HEK293T (cell line): ENCODE results near the gene THOC5.

Experiments
- BHLHE40 ChIP-seq: fragments of 450-650 bp; IDR thresholded peaks from 2 replicates; pipeline ENCODE4 v1.6.1; 2016; ENCODE audit warnings: mild to moderate bottlenecking, moderate library complexity, borderline replicate concordance
- CTBP1 ChIP-seq: fragments of 450-650 bp; IDR thresholded peaks from 2 replicates; pipeline ENCODE4 v1.6.1; 2016; ENCODE audit warnings: borderline replicate concordance
- FOXK2 ChIP-seq: fragments of 450-650 bp; IDR thresholded peaks from 2 replicates; pipeline ENCODE4 v1.6.1; 2016; ENCODE audit warnings: mild to moderate bottlenecking
- FOXM1 ChIP-seq: fragments of 450-650 bp; IDR thresholded peaks from 2 replicates; pipeline ENCODE4 v1.6.1; 2017; ENCODE audit warnings: mild to moderate bottlenecking, borderline replicate concordance
- NFRKB ChIP-seq: fragments of 450-650 bp; IDR thresholded peaks from 2 replicates; pipeline ENCODE4 v1.6.1; 2016; ENCODE audit warnings: mild to moderate bottlenecking, moderate library complexity
- SP1 ChIP-seq: fragments of 450-650 bp; IDR thresholded peaks from 2 replicates; pipeline ENCODE4 v1.6.1; 2017
- SUZ12 ChIP-seq: fragments of 450-650 bp; IDR thresholded peaks from 2 replicates; pipeline ENCODE4 v1.6.1; 2016; ENCODE audit warnings: mild to moderate bottlenecking
- TARDBP ChIP-seq: fragments of 450-650 bp; IDR thresholded peaks from 2 replicates; pipeline ENCODE4 v1.6.1; 2016
- ZNF384 ChIP-seq: fragments of 450-650 bp; IDR thresholded peaks from 2 replicates; pipeline ENCODE4 v1.6.1; 2016

DNA sequence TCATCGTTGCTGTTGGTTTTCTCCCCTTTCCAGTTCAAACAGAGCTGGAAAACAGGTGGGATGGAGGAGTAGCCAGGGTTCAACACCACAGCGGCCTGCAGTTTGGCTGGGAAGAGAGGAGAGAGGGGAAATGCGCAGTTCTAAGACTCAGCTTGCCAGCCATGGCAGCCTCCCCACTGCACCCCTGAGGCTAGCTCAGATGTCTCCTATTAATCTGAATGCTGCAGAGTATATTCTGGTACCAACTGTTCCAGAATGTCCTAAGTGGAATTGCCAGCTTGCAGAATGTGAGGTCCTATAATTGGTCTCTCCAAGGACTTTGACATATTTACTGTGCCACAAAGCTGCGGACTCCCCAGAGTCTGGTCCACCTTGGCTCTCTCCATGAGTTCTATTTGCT is 41.5 kb downstream of the THOC5 start:
- TF ChIP-seq FOXM1: no peak
- no peak for TF ChIP-seq NFRKB
- TF ChIP-seq CTBP1: no peak
- TF ChIP-seq BHLHE40: no peak
- no peak for TF ChIP-seq ZNF384
- no peak for TF ChIP-seq SUZ12
- no peak for TF ChIP-seq SP1
- no peak for TF ChIP-seq FOXK2
- TF ChIP-seq TARDBP: no peak
